Measurements from ENCODE around the gene TMEM235. TPM values are rescaled to one million over a fixed set of nuclear protein-coding genes. Genes with fewer than 3 reads are reported as not detected.

TMEM235 gene
- total and polyA plus RNA-seq, 4 donors: 0.02 TPM; not detected in 3

DNA sequence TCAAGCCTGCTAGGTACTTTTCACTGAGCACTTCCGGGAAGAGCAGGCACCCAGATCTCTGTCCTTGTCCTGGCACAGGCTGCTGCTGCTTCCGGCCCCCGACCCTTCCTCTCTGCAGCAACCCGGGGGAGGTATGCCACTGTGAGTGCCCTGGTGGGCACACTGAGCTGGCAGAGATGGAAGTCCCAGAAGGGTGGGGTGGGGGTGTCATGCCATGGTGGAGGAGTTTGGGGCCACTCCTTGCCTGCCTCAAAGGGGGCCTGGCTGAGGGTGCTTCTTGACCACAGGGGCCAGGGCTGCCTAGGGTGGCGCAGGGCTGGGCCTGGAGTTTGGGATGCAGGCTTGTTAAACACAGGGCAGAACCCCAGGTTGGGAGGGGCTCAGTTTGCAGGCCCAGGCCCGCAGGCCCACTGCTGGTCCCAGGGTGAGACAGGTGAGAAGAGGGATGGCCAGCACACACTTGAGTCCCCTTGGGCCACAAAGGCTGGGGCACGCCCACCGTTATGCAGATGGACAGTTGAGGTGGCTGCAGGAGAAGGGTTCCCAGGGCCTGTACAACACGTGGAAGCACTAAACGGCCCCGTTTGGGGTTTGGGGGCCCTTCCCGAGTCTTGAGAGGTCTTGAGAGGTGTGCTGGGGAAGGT is 8.7 kb downstream of the TMEM235 start:
- H3K27ac ChIP-seq (ENCODE audit: low read depth in 1 of 2, low read length in 2 of 2): no peak overlapping the region
- no peaks in the 10 kb centered on the region for H3K27me3 ChIP-seq (ENCODE audit: control insufficient read depth in 4 of 4, insufficient read depth in 4 of 4, low read length in 3 of 4)
- no peaks in the 10 kb centered on the region for H3K4me1 ChIP-seq (ENCODE audit: control insufficient read depth in 4 of 4, insufficient read depth in 4 of 4, low read length in 3 of 4)
- no peaks in the 10 kb centered on the region for H3K36me3 ChIP-seq (ENCODE audit: control insufficient read depth in 4 of 4, insufficient read depth in 3 of 4, low read depth in 1 of 4, low read length in 3 of 4)
- DNase-seq (ENCODE audit: low spot score): no peak
- H3K9me3 ChIP-seq (ENCODE audit: control insufficient read depth in 4 of 4, low read length in 3 of 4): no peaks in the 10 kb centered on the region
- no peak overlapping the region for H3K4me3 ChIP-seq (ENCODE audit: low read depth in 1 of 3, low read length in 3 of 3)
- TF ChIP-seq RAD21 (IDR thresholded peaks at IDR 0.05) (no peak), FOXA1 (IDR thresholded peaks at IDR 0.05) (no peak), NR2F2 (IDR thresholded peaks at IDR 0.05) (no peak), HNF4G (IDR thresholded peaks at IDR 0.05) (no peak), HNF4A (conservative IDR thresholded peaks at IDR 0.05) (no peak), SP1 (IDR thresholded peaks at IDR 0.05) (no peak), TAF1 (conservative IDR thresholded peaks at IDR 0.05) (no peak), GABPA (IDR thresholded peaks at IDR 0.05 in 1 of 2, conservative IDR thresholded peaks at IDR 0.05 in 1 of 2) (no peak), FOXA2 (IDR thresholded peaks at IDR 0.05) (no peak), RXRA (IDR thresholded peaks at IDR 0.05) (no peak)
- TF ChIP-seq, protein P1, sequence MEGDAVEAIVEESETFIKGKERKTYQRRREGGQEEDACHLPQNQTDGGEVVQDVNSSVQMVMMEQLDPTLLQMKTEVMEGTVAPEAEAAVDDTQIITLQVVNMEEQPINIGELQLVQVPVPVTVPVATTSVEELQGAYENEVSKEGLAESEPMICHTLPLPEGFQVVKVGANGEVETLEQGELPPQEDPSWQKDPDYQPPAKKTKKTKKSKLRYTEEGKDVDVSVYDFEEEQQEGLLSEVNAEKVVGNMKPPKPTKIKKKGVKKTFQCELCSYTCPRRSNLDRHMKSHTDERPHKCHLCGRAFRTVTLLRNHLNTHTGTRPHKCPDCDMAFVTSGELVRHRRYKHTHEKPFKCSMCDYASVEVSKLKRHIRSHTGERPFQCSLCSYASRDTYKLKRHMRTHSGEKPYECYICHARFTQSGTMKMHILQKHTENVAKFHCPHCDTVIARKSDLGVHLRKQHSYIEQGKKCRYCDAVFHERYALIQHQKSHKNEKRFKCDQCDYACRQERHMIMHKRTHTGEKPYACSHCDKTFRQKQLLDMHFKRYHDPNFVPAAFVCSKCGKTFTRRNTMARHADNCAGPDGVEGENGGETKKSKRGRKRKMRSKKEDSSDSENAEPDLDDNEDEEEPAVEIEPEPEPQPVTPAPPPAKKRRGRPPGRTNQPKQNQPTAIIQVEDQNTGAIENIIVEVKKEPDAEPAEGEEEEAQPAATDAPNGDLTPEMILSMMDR (IDR thresholded peaks at IDR 0.05; ENCODE audit: low read depth, low read length, missing input control): no peak
- TF ChIP-seq, protein P2, sequence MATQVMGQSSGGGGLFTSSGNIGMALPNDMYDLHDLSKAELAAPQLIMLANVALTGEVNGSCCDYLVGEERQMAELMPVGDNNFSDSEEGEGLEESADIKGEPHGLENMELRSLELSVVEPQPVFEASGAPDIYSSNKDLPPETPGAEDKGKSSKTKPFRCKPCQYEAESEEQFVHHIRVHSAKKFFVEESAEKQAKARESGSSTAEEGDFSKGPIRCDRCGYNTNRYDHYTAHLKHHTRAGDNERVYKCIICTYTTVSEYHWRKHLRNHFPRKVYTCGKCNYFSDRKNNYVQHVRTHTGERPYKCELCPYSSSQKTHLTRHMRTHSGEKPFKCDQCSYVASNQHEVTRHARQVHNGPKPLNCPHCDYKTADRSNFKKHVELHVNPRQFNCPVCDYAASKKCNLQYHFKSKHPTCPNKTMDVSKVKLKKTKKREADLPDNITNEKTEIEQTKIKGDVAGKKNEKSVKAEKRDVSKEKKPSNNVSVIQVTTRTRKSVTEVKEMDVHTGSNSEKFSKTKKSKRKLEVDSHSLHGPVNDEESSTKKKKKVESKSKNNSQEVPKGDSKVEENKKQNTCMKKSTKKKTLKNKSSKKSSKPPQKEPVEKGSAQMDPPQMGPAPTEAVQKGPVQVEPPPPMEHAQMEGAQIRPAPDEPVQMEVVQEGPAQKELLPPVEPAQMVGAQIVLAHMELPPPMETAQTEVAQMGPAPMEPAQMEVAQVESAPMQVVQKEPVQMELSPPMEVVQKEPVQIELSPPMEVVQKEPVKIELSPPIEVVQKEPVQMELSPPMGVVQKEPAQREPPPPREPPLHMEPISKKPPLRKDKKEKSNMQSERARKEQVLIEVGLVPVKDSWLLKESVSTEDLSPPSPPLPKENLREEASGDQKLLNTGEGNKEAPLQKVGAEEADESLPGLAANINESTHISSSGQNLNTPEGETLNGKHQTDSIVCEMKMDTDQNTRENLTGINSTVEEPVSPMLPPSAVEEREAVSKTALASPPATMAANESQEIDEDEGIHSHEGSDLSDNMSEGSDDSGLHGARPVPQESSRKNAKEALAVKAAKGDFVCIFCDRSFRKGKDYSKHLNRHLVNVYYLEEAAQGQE (IDR thresholded peaks at IDR 0.05): no peak
- H3K9ac ChIP-seq (ENCODE audit: low read depth in 1 of 2, low read length in 2 of 2): no peak overlapping the region
- WGBS: 82% methylated on average over 12 of the region's 12 CpGs

DNA sequence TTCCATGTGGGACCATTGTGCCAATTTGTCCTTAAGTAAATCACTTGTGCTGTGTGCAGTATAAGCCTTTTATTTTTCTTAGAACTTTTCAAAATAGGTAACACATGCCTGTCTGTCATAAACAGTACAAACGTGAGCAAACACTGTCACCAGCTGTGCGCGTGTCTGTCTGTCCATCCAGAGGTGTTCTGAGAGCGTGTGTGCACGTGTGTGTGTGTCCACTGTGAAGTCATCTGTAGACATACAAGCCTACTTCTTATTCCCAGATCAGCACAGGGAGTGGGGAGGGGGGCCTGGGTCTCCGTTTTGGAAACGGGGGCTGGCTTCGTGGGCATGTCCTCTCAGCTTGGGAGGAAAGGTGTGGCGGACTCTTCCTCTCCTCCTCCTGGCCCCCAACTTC is 9.4 kb downstream of the TMEM235 start:
- H3K4me3 ChIP-seq (ENCODE audit: low read depth in 1 of 3, low read length in 3 of 3): no peak overlapping the region
- no peaks in the 10 kb centered on the region for H3K27me3 ChIP-seq (ENCODE audit: control insufficient read depth in 4 of 4, insufficient read depth in 4 of 4, low read length in 3 of 4)
- no peak overlapping the region for H3K9ac ChIP-seq (ENCODE audit: low read depth in 1 of 2, low read length in 2 of 2)
- no peak for DNase-seq (ENCODE audit: low spot score)
- H3K36me3 ChIP-seq (ENCODE audit: control insufficient read depth in 4 of 4, insufficient read depth in 3 of 4, low read depth in 1 of 4, low read length in 3 of 4): no peaks in the 10 kb centered on the region
- no peaks in the 10 kb centered on the region for H3K9me3 ChIP-seq (ENCODE audit: control insufficient read depth in 4 of 4, low read length in 3 of 4)
- no peak overlapping the region for H3K27ac ChIP-seq (ENCODE audit: low read depth in 1 of 2, low read length in 2 of 2)
- no peaks in the 10 kb centered on the region for H3K4me1 ChIP-seq (ENCODE audit: control insufficient read depth in 4 of 4, insufficient read depth in 4 of 4, low read length in 3 of 4)
- WGBS: 90% methylated on average over 9 of the region's 9 CpGs
- TF ChIP-seq, protein P3, sequence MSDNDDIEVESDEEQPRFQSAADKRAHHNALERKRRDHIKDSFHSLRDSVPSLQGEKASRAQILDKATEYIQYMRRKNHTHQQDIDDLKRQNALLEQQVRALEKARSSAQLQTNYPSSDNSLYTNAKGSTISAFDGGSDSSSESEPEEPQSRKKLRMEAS (IDR thresholded peaks at IDR 0.05): no peak
- TF ChIP-seq HNF4A (conservative IDR thresholded peaks at IDR 0.05) (no peak), TAF1 (conservative IDR thresholded peaks at IDR 0.05) (no peak), RAD21 (IDR thresholded peaks at IDR 0.05) (no peak), FOXA1 (IDR thresholded peaks at IDR 0.05) (no peak), EGR1 (IDR thresholded peaks at IDR 0.05; ENCODE audit: low read depth in 2 of 2) (no peak), JUND (IDR thresholded peaks at IDR 0.05) (no peak), YY1 (IDR thresholded peaks at IDR 0.05) (no peak), GABPA (IDR thresholded peaks at IDR 0.05 in 1 of 2, conservative IDR thresholded peaks at IDR 0.05 in 1 of 2) (no peak), FOXA2 (IDR thresholded peaks at IDR 0.05) (no peak)
- TF ChIP-seq, protein P2 (IDR thresholded peaks at IDR 0.05): no peak
- TF ChIP-seq, protein P4, sequence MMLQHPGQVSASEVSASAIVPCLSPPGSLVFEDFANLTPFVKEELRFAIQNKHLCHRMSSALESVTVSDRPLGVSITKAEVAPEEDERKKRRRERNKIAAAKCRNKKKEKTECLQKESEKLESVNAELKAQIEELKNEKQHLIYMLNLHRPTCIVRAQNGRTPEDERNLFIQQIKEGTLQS (IDR thresholded peaks at IDR 0.05): no peak

Data from liver (tissue), 9 donors.